Thyroid gland (tissue), 4 donors: Measurements from ENCODE around the gene SAXO1. TPM values are rescaled to one million over a fixed set of nuclear protein-coding genes. Genes with fewer than 3 reads are reported as not detected.

Source experiments
- DNase-seq, 2 donors: peaks; one replicate each; pipeline ENCODE4 v3.0.0-alpha.2; 2019
- H3K27ac ChIP-seq, 3 donors: fragments of 200-600 bp; sonication (generic); 1 replicate in 2 of 3; 2 replicates in 1 of 3; pipeline ENCODE4 v1.5.1; 2016 to 2019; ENCODE audit warnings: mild to moderate bottlenecking in 1 of 3, moderate library complexity in 1 of 3
- H3K27me3 ChIP-seq: fragments of 200-600 bp; sonication (generic); one replicate; pipeline ENCODE4 v1.5.1; 2019
- H3K36me3 ChIP-seq, 2 donors: fragments of 200-600 bp; sonication (generic); one replicate each; pipeline ENCODE4 v1.5.1; 2016 to 2019
- H3K4me1 ChIP-seq, 2 donors: fragments of 200-600 bp; sonication (generic); one replicate each; pipeline ENCODE4 v1.5.1; 2017 to 2019
- H3K4me3 ChIP-seq, 3 donors: fragments of 200-600 bp; sonication (generic); replicated peaks in 1 of 3; 1 replicate in 2 of 3; 2 replicates in 1 of 3; pipeline ENCODE4 v1.5.1; 2016; ENCODE audit warnings: mild to moderate bottlenecking in 1 of 3
- H3K9me3 ChIP-seq: fragments of 200-600 bp; sonication (generic); one replicate; pipeline ENCODE4 v1.5.1; 2017
- CTCF ChIP-seq, 6 experiments: fragments of 200-600 bp in 3 of 6; fragments of 450-650 bp in 3 of 6; sonication (generic) in 3 of 6; IDR thresholded peaks; one replicate each; pipeline ENCODE4 v1.5.1; 2016 to 2019; ENCODE audit warnings: antibody characterized with exemption in 6 of 6, mild to moderate bottlenecking in 2 of 6, inconsistent platforms in 1 of 6, moderate library complexity in 1 of 6
- POLR2A ChIP-seq, 2 donors: fragments of 450-650 bp; IDR thresholded peaks; one replicate each; pipeline ENCODE4 v1.6.1; 2017; ENCODE audit warnings: antibody characterized with exemption in 2 of 2, mild to moderate bottlenecking in 2 of 2, moderate library complexity in 1 of 2
- WGBS, 2 donors: methylation state at CpG; one replicate each; pipeline ENCODE4 v1.1.5; 2017; 5-methylcytosine and 5-hydroxymethylcytosine counted together
- intact Hi-C: fragments of 100-400 bp; cut with DNase I; formaldehyde crosslinking; loops from one replicate; pipeline ENCODE4 v1.15.1; 2023
- total RNA-seq, 4 donors: library from RNA; depleted of rRNA; stranded (reverse); fragments of >200 nt; gene quantifications; one replicate each; pipeline ENCODE4 v1.2.3, GENCODE V29; 2016

Gene SAXO1
- total RNA-seq, 4 donors from 2014 or later = 0.54 TPM; not detected in 3

DNA sequence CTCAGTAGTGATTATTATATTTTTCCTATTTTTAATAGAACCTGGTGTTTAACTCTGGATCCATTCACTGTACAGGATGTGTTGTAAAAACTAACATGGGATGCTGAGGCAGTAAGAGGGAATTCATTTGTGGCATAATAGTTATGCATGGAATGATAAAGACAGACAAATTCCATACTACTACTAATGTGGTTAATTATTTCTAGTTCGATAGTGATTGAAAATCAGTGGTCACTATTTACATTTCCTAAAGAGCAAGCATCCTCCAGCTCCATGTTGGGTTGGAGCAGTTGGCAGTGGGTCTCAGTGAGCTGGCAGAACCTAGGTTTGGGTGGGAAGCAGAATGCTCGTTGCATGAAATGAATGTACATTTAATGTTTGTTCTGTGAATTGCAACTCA, 122.6 kb downstream of the SAXO1 start:
- no peaks in the 10 kb centered on the region for H3K27me3 ChIP-seq
- WGBS, 2 donors = 71 to 75% methylated on average over 2 of the region's 2 CpGs
- no peaks in the 10 kb centered on the region for H3K4me1 ChIP-seq
- TF ChIP-seq POLR2A (IDR thresholded peaks at IDR 0.05) (no peak), CTCF (IDR thresholded peaks at IDR 0.05) (no peak)
- DNase-seq = no peak
- H3K27ac ChIP-seq = no peak overlapping the region
- H3K36me3 ChIP-seq = no peaks in the 10 kb centered on the region
- intact Hi-C loops = no loop called here
- no peak overlapping the region for H3K4me3 ChIP-seq
- no peaks in the 10 kb centered on the region for H3K9me3 ChIP-seq

- H3K27ac ChIP-seq = no peak overlapping the region
- no peaks in the 10 kb centered on the region for H3K36me3 ChIP-seq
- WGBS, 2 donors = 79 to 93% methylated on average over 17 of the region's 17 CpGs
- TF ChIP-seq CTCF (IDR thresholded peaks at IDR 0.05) (no peak), POLR2A (IDR thresholded peaks at IDR 0.05) (no peak)
- intact Hi-C loops = no loop called here
- H3K4me3 ChIP-seq = no peak overlapping the region
- no peaks in the 10 kb centered on the region for H3K4me1 ChIP-seq
- no peak for DNase-seq
- H3K9me3 ChIP-seq = no peaks in the 10 kb centered on the region
- H3K27me3 ChIP-seq = no peaks in the 10 kb centered on the region
These were observed 123.6 kb downstream of the SAXO1 start for GRCh38 chr9:18909140-18910018.

DNA sequence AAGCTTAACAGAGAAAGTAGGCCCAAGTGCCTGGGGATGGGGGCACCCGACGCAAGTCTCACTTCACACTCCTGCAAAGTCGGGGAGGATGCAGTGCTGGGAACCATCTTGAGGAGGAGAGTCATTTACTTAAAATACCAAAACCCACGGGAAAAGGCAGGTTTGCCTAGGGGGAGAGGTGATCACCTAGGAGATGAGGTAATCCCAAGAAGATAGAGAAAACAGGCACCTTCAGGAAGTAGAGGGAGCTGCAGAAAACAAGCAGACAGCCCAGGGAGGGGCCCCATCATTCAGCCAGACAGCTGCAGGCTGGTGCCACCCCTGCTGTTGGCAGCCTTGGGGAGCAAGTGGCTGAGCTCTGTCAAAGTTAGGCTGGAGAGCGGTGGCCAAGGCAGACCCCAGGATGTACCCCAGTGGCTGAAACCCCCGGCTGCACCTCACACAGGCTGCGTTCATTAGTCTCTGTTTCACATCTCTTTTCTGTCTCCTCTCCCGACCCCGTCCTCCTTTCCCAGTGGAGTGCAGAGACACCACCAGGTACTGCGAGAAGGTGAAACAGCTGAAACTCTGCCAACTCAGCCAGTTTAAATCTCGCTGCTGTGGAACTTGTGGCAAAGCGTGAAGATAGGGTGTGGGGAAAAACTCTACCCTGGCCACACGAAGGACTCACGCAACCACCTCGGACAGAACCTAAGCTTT, 124.9 kb downstream of the SAXO1 start:
- no peak overlapping the region for H3K27ac ChIP-seq
- no peak overlapping the region for H3K4me3 ChIP-seq
- H3K9me3 ChIP-seq = no peaks in the 10 kb centered on the region
- no peaks in the 10 kb centered on the region for H3K36me3 ChIP-seq
- H3K4me1 ChIP-seq = no peaks in the 10 kb centered on the region
- DNase-seq = no peak
- TF ChIP-seq CTCF (IDR thresholded peaks at IDR 0.05) (no peak), POLR2A (IDR thresholded peaks at IDR 0.05) (no peak)
- no peaks in the 10 kb centered on the region for H3K27me3 ChIP-seq
- 67 to 79% methylated on average over 15 of the region's 15 CpGs for WGBS, 2 donors
- intact Hi-C loops = no loop called here

- no peak overlapping the region for H3K4me3 ChIP-seq
- no peaks in the 10 kb centered on the region for H3K36me3 ChIP-seq
- H3K4me1 ChIP-seq = no peaks in the 10 kb centered on the region
- no peak overlapping the region for H3K27ac ChIP-seq
- H3K9me3 ChIP-seq = no peaks in the 10 kb centered on the region
- WGBS, 2 donors = 88 to 93% methylated on average over 7 to 9 of the region's 9 CpGs
- intact Hi-C loops = no loop called here
- no peak for DNase-seq
- H3K27me3 ChIP-seq = no peaks in the 10 kb centered on the region
- TF ChIP-seq CTCF (IDR thresholded peaks at IDR 0.05) = no peak
- no peak for TF ChIP-seq POLR2A (IDR thresholded peaks at IDR 0.05)
These were observed 126.2 kb downstream of the SAXO1 start for GRCh38 chr9:18906656-18907395.
